Brain microvascular endothelial cell (primary cell): ENCODE measurements around the gene TOP1.

Source experiments
- DNase-seq: peaks from one replicate; pipeline ENCODE4 v3.0.0-alpha.2; 2020
- H3K27ac ChIP-seq: fragments of 250-450 bp; sonication (Bioruptor Pico); 2 replicates; pipeline ENCODE4 v1.5.1; 2020; ENCODE audit warnings: mild to moderate bottlenecking, moderate library complexity
- H3K27me3 ChIP-seq: fragments of 250-450 bp; sonication (Bioruptor Pico); replicated peaks from 2 replicates; pipeline ENCODE4 v1.5.1; 2020; ENCODE audit warnings: mild to moderate bottlenecking
- H3K36me3 ChIP-seq: fragments of 250-450 bp; sonication (Bioruptor Pico); replicated peaks from 2 replicates; pipeline ENCODE4 v1.5.1; 2020; ENCODE audit warnings: mild to moderate bottlenecking
- H3K4me3 ChIP-seq: 2 replicates; pipeline ENCODE4 v1.5.1; 2011; ENCODE audit warnings: low read depth, mild to moderate bottlenecking, control low read depth, low read length, moderate library complexity
- in situ Hi-C: cut with HindIII; loops from 2 replicates; pipeline ENCODE4 v1.10.0; 2017; ENCODE audit warnings: low sequenced_read_pairs, low pct_ligation_motif_present
- TF ChIP-seq, protein P1 (sequence below): IDR thresholded peaks from 2 replicates; pipeline ENCODE4 v1.5.1; 2011; ENCODE audit warnings: low read depth, mild to moderate bottlenecking, moderate library complexity, low read length, control low read depth, inconsistent platforms; ENCODE audit errors: missing control alignments

The TOP1 gene

DNA sequence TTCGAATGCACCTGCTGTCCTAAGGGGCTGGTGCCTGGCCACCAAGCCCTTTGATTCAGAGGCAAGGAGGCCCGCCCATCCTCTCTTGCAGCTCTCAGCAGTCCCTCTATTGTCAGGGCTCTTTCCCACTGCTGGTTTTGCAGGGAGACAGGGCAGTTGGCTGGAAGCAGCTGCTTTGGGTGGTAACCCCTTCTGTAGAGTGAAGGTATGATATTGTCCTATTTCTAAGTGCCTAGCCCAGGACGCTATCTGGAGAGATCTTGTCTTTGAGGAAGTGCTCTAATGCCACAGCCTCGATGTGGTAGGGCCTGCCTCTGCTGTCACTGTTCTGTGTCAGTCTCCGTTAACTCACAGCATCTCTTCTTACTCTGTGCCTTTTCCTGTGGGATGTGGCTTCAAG, 114.3 kb downstream of the TOP1 start:
- no peak overlapping the region for H3K4me3 ChIP-seq
- DNase-seq = no peak
- H3K27me3 ChIP-seq = no peaks in the 10 kb centered on the region
- no peak overlapping the region for H3K27ac ChIP-seq
- H3K36me3 ChIP-seq = no peaks in the 10 kb centered on the region
- in situ Hi-C loops = no loop called here
- TF ChIP-seq, protein P1, sequence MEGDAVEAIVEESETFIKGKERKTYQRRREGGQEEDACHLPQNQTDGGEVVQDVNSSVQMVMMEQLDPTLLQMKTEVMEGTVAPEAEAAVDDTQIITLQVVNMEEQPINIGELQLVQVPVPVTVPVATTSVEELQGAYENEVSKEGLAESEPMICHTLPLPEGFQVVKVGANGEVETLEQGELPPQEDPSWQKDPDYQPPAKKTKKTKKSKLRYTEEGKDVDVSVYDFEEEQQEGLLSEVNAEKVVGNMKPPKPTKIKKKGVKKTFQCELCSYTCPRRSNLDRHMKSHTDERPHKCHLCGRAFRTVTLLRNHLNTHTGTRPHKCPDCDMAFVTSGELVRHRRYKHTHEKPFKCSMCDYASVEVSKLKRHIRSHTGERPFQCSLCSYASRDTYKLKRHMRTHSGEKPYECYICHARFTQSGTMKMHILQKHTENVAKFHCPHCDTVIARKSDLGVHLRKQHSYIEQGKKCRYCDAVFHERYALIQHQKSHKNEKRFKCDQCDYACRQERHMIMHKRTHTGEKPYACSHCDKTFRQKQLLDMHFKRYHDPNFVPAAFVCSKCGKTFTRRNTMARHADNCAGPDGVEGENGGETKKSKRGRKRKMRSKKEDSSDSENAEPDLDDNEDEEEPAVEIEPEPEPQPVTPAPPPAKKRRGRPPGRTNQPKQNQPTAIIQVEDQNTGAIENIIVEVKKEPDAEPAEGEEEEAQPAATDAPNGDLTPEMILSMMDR = no peak

GRCh38 chr20:41143354-41143753, 114.7 kb downstream of the TOP1 start:
- in situ Hi-C loops = no loop called here
- TF ChIP-seq, protein P1 = no peak
- no peaks in the 10 kb centered on the region for H3K36me3 ChIP-seq
- no peaks in the 10 kb centered on the region for H3K27me3 ChIP-seq
- DNase-seq = no peak
- no peak overlapping the region for H3K27ac ChIP-seq
- H3K4me3 ChIP-seq = no peak overlapping the region

DNA sequence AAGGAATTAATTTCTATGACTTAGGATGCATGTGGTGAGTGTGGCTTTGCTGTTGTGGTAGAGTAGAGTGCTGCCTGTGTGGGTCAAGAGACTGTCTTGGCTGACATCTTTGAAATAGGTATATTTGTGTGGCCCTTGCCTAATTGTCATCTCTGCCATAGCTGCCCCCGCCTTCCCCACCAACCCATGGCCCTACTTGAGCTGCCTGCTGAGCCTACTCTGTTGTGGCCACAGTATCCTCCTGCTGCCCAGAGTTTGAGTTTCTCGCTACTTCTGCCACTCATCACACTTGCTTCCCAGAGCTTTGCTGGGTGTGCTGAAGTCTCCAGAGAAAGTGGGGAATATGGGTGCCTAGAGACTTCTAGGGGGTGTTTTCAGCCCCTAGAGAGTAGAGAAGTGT, 116.7 kb downstream of the TOP1 start:
- Histone ChIP-seq H3K4me3 (no peak overlapping the region), H3K36me3 (no peaks in the 10 kb centered on the region), H3K27ac (no peak overlapping the region), H3K27me3 (no peaks in the 10 kb centered on the region)
- in situ Hi-C loops = no loop called here
- TF ChIP-seq, protein P1 = no peak
- no peak for DNase-seq

- no peak for DNase-seq
- no peaks in the 10 kb centered on the region for H3K27me3 ChIP-seq
- TF ChIP-seq, protein P1 = no peak
- in situ Hi-C loops = no loop called here
- H3K27ac ChIP-seq = no peak overlapping the region
- H3K36me3 ChIP-seq = no peaks in the 10 kb centered on the region
- no peak overlapping the region for H3K4me3 ChIP-seq
These were observed 117.4 kb downstream of the TOP1 start for GRCh38 chr20:41145821-41146620.

DNA sequence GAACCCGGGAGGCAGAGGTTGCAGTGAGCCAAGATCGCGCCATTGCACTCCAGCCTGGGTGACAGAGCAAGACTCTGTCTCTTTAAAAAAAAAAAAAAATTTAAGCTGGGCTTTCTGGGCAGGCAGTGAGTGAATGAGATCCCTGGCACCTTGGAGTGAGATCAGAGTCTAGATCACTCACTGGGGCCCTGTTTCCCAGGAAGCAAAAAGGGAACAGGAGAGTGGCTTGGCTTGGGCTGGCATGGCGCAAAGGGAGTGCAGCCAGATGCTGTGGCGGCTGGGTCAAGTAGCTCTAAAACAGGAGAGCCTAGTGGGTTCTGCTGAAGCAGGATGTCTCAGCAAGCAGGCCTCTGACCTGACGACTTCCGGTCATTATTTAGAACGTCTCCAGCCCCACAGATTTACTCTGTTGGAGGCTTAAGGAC, 119.2 kb downstream of the TOP1 start:
- no peak for DNase-seq

More for the DNA sequence above, 119.2 kb downstream of the TOP1 start:
- H3K27ac ChIP-seq = no peak overlapping the region
- no peak overlapping the region for H3K4me3 ChIP-seq
- no peaks in the 10 kb centered on the region for H3K36me3 ChIP-seq
- TF ChIP-seq, protein P1 = no peak
- in situ Hi-C loops = no loop called here
- H3K27me3 ChIP-seq = no peaks in the 10 kb centered on the region
